ENCODE results near the gene PDE6H.

DNA sequence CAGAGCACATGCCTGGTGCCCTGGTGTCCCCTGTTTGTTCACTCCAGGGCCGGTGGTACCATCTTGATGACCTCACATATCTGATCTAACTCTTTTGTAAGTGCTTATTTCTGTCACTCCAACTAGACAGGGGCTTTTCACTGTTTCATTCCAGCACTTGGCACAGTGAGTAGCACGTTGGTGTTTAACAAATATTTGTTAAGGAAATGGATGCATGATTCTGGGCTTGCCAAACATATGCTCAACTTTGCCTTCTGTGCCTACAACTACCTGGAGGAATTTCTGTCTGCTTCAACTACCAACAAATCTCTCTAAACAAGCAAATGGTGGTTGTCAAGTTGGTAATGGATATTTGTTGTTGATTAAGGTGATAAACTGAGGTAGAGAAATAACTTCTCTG is 31.6 kb downstream of the PDE6H start:
- TF ChIP-seq EZH2phosphoT487 (IDR thresholded peaks at IDR 0.05; ENCODE audit: borderline replicate concordance, low read length) (no peak), CTCF (conservative IDR thresholded peaks at IDR 0.05; ENCODE audit: low read depth, low read length) (no peak)

Measured in PC-3 (cell line).